Right lobe of liver (tissue), 6 donors: Measurements from ENCODE around the gene LYPD4. TPM values are rescaled to one million over a fixed set of nuclear protein-coding genes. Genes with fewer than 3 reads are reported as not detected.

ENCODE experiments used
- ATAC-seq, 4 donors: fragments of 200-7000 bp; cut with Tn5 transposase; one replicate each; pipeline ENCODE4 v1.9.1; 2020; ENCODE audit warnings: mild to moderate bottlenecking in 4 of 4, moderate library complexity in 4 of 4
- DNase-seq, 3 donors: peaks; one replicate each; pipeline ENCODE4 v3.0.0-alpha.2; 2020
- H3K27ac ChIP-seq, 3 donors: fragments of 200-600 bp; one replicate each; pipeline ENCODE4 v1.8.0; 2022
- H3K27me3 ChIP-seq, 2 donors: fragments of 200-600 bp; one replicate each; pipeline ENCODE4 v1.8.0; 2022
- H3K36me3 ChIP-seq, 4 donors: fragments of 200-600 bp; sonication (generic) in 1 of 4; one replicate each; pipeline versions ENCODE4 v1.5.1 to v1.8.0; 2017 to 2022; ENCODE audit warnings: control low read depth in 1 of 4
- H3K4me1 ChIP-seq, 4 donors: fragments of 200-600 bp; sonication (generic) in 1 of 4; one replicate each; pipeline versions ENCODE4 v1.5.1 to v1.8.0; 2017 to 2022; ENCODE audit warnings: control low read depth in 1 of 4
- H3K4me3 ChIP-seq, 3 donors: fragments of 200-600 bp; one replicate each; pipeline ENCODE4 v1.8.0; 2022
- H3K9me3 ChIP-seq, 4 donors: fragments of 200-600 bp; sonication (generic) in 1 of 4; one replicate each; pipeline versions ENCODE4 v1.5.1 to v1.8.0; 2017 to 2022; ENCODE audit warnings: control low read depth in 1 of 4
- CTCF ChIP-seq, 4 donors: fragments of 200-600 bp in 3 of 4; fragments of 450-650 bp in 1 of 4; IDR thresholded peaks; one replicate each; pipeline versions ENCODE4 v1.5.1 to v1.8.0; 2016 to 2022; ENCODE audit warnings: antibody characterized with exemption in 4 of 4, mild to moderate bottlenecking in 2 of 4
- POLR2A ChIP-seq: fragments of 450-650 bp; IDR thresholded peaks from one replicate; pipeline ENCODE4 v1.6.1; 2017; ENCODE audit warnings: antibody characterized with exemption, mild to moderate bottlenecking
- WGBS: methylation state at CpG from one replicate; pipeline ENCODE4 v1.1.6; 2018; ENCODE audit warnings: low coverage, low lambda C conversion rate; ENCODE audit not compliant: insufficient coverage; ENCODE audit errors: missing lambda C conversion rate; 5-methylcytosine and 5-hydroxymethylcytosine counted together
- intact Hi-C, 2 donors: fragments of 100-400 bp; cut with DNase I; formaldehyde crosslinking; loops; one replicate each; pipeline versions ENCODE4 v1.11.2 to v1.14.1; 2022
- total RNA-seq, 6 experiments: library from RNA; depleted of rRNA in 2 of 6; stranded (reverse); fragments of >200 nt in 2 of 6; fragmentation: NEBNext Ultra II Directional in 3 of 6; extraction: Animal tissue kit (Norgen Biotek cat#: 25700) in 3 of 6; gene quantifications; one replicate each; pipeline versions ENCODE4 v1.1.0 to v1.2.4, GENCODE V29; 2016 to 2023
- donor health status: DM: no; HTN: yes; CAD: no.
- donor health status: DM: no; HTN: no; CAD: no.
- donor health status: DM: no; HTN: no; CAD: no.
- donor health status: DM: no; HTN: yes; CAD: no.
- donor health status: DM: no; HTN: yes; CAD: no.

LYPD4 gene
- total RNA-seq, 6 experiments from 2014 or later: not detected

- DNase-seq: no peak
- H3K27ac ChIP-seq: peak overlapping the region; percentile 74 to 88 (median 81)
- H3K27me3 ChIP-seq: no peaks in the 10 kb centered on the region
- peak overlapping the region; percentile 93 to 97 (median 94) for H3K4me3 ChIP-seq
- no peak for ATAC-seq
- H3K9me3 ChIP-seq: no peaks in the 10 kb centered on the region
- 0% methylated on average over 11 of the region's 45 CpGs for WGBS
- H3K36me3 ChIP-seq: peaks cover 11 to 44% (median 24%) of the 10 kb centered on the region in 4 donors
- TF ChIP-seq CTCF (IDR thresholded peaks at IDR 0.05) (no peak), POLR2A (no peak)
- H3K4me1 ChIP-seq: peaks cover 0 to 17% (median 3%) of the 10 kb centered on the region in 4 donors
- intact Hi-C loops: no loop called here
Measured at GRCh38 chr19:41860419-41861115, 16.1 kb upstream of the LYPD4 start.

GRCh38 chr19:41859618-41860418 is 15.3 kb upstream of the LYPD4 start, which contains the start of gene RPS19:
Gene RPS19, plus strand, starts transcription at chr19:41860255. Its CDS starts 520 bp downstream, at chr19:41860775.
- WGBS: under 1% methylated on average over 35 of the region's 76 CpGs
- peak; percentile 53 to 72 (median 65) for TF ChIP-seq CTCF (IDR thresholded peaks at IDR 0.05)
- peak; percentile 89 for TF ChIP-seq POLR2A
- Histone ChIP-seq H3K27me3 (no peaks in the 10 kb centered on the region), H3K36me3 (peaks cover 11 to 37% (median 20%) of the 10 kb centered on the region in 4 donors), H3K27ac (peak within 1 kb of the TSS; percentile 74 to 88 (median 81)), H3K4me1 (peaks cover 0 to 17% (median 3%) of the 10 kb centered on the region in 4 donors), H3K4me3 (peak within 1 kb of the TSS; percentile 93 to 97 (median 94)), H3K9me3 (no peaks in the 10 kb centered on the region)
- peak; percentile 92 to 93 (median 92) for ATAC-seq
- intact Hi-C loops: no loop called here
- peak; percentile 98 to 99 (median 99) for DNase-seq

- Histone ChIP-seq H3K36me3 (peaks cover 11 to 31% (median 15%) of the 10 kb centered on the region in 4 donors), H3K9me3 (no peaks in the 10 kb centered on the region), H3K4me3 (peak overlapping the region; percentile 14 to 97 (median 94)), H3K27ac (peak overlapping the region in 2 of 3 donors; percentile 25 to 43), H3K4me1 (peaks cover 0 to 17% (median 3%) of the 10 kb centered on the region in 4 donors), H3K27me3 (no peaks in the 10 kb centered on the region)
- ATAC-seq: no peak
- TF ChIP-seq POLR2A (no peak), CTCF (IDR thresholded peaks at IDR 0.05) (no peak)
- no peak for DNase-seq
- 1% methylated on average over 8 of the region's 8 CpGs for WGBS
- intact Hi-C loops: no loop called here
Measured at GRCh38 chr19:41859213-41859617, 14.7 kb upstream of the LYPD4 start.

- ATAC-seq (no peak), DNase-seq (no peak)
- Histone ChIP-seq H3K4me3 (no peak overlapping the region), H3K4me1 (peaks cover 0 to under 1% (median 0%) of the 10 kb centered on the region in 4 donors), H3K27me3 (no peaks in the 10 kb centered on the region), H3K36me3 (no peaks in the 10 kb centered on the region), H3K27ac (no peak overlapping the region), H3K9me3 (no peaks in the 10 kb centered on the region)
- intact Hi-C loops: no loop called here
- WGBS: 17% methylated on average over 1 of the region's 2 CpGs
- no peak for TF ChIP-seq POLR2A
- TF ChIP-seq CTCF (IDR thresholded peaks at IDR 0.05): no peak
Measured at GRCh38 chr19:41853768-41854167, 9.3 kb upstream of the LYPD4 start.
